Ishikawa (cell line): ENCODE measurements around the gene EIPR1.

Source experiments
- CEBPB ChIP-seq: IDR thresholded peaks from 2 replicates; pipeline ENCODE4 v1.6.1; 2012
- CREB1 ChIP-seq: IDR thresholded peaks from 2 replicates; pipeline ENCODE4 v1.6.1; 2012; ENCODE audit warnings: low read depth
- EGR1 ChIP-seq: IDR thresholded peaks from 2 replicates; pipeline ENCODE4 v1.6.1; 2012
- EP300 ChIP-seq: IDR thresholded peaks from 2 replicates; pipeline ENCODE4 v1.6.1; 2012; ENCODE audit warnings: borderline replicate concordance
- FOXM1 ChIP-seq: IDR thresholded peaks from 2 replicates; pipeline ENCODE4 v1.6.1; 2012; ENCODE audit warnings: low read depth, borderline replicate concordance
- MAX ChIP-seq: IDR thresholded peaks from 2 replicates; pipeline ENCODE4 v1.6.1; 2012
- NFIC ChIP-seq: IDR thresholded peaks from 2 replicates; pipeline ENCODE4 v1.6.1; 2012
- RAD21 ChIP-seq: IDR thresholded peaks from 2 replicates; pipeline ENCODE4 v1.6.1; 2012; ENCODE audit warnings: low read depth
- REST ChIP-seq: IDR thresholded peaks from 2 replicates; pipeline ENCODE4 v1.6.1; 2012; ENCODE audit warnings: low read depth, mild to moderate bottlenecking
- TAF1 ChIP-seq: IDR thresholded peaks from 2 replicates; pipeline ENCODE4 v1.6.1; 2012; ENCODE audit warnings: low read depth, mild to moderate bottlenecking
- TCF12 ChIP-seq: IDR thresholded peaks from 2 replicates; pipeline ENCODE4 v1.6.1; 2012; ENCODE audit warnings: low read depth
- TEAD4 ChIP-seq: IDR thresholded peaks from 2 replicates; pipeline ENCODE4 v1.6.1; 2012
- USF1 ChIP-seq: IDR thresholded peaks from 2 replicates; pipeline ENCODE4 v1.6.1; 2012
- YY1 ChIP-seq: IDR thresholded peaks from 2 replicates; pipeline ENCODE4 v1.6.1; 2012; ENCODE audit warnings: low read depth
- ZBTB7A ChIP-seq: IDR thresholded peaks from 2 replicates; pipeline ENCODE4 v1.6.1; 2012; ENCODE audit warnings: low read depth

The EIPR1 gene

GRCh38 chr2:3355951-3356569 lies 21.6 kb downstream of the EIPR1 start:
- TF ChIP-seq FOXM1 (no peak), YY1 (no peak), MAX (no peak), NFIC (no peak), EGR1 (no peak), TEAD4 (no peak), CEBPB (no peak), REST (no peak), TAF1 (no peak), ZBTB7A (no peak)

GRCh38 chr2:3354986-3355385 lies 22.6 kb downstream of the EIPR1 start:
- TF ChIP-seq MAX (no peak), FOXM1 (no peak), YY1 (no peak), TAF1 (no peak), NFIC (no peak), REST (no peak), USF1 (no peak), CEBPB (no peak), RAD21 (no peak), EP300 (no peak), CREB1 (no peak), ZBTB7A (no peak), EGR1 (no peak), TCF12 (no peak), TEAD4 (no peak)

- TF ChIP-seq CREB1 (no peak), YY1 (no peak), TEAD4 (no peak), MAX (no peak)
Measured at GRCh38 chr2:3349211-3349693, 28.4 kb downstream of the EIPR1 start.

- TF ChIP-seq USF1 = no peak
- TF ChIP-seq EGR1 = no peak
- no peak for TF ChIP-seq REST
- no peak for TF ChIP-seq CEBPB
- TF ChIP-seq TAF1 = no peak
- no peak for TF ChIP-seq EP300
- no peak for TF ChIP-seq FOXM1
- no peak for TF ChIP-seq CREB1
- no peak for TF ChIP-seq RAD21
- no peak for TF ChIP-seq ZBTB7A
Measured at GRCh38 chr2:3348767-3349166, 28.9 kb downstream of the EIPR1 start.

- no peak for TF ChIP-seq FOXM1
- TF ChIP-seq ZBTB7A = no peak
- TF ChIP-seq REST = no peak
- TF ChIP-seq CREB1 = no peak
- no peak for TF ChIP-seq CEBPB
- no peak for TF ChIP-seq RAD21
- no peak for TF ChIP-seq EGR1
- no peak for TF ChIP-seq NFIC
- no peak for TF ChIP-seq YY1
- TF ChIP-seq MAX = no peak
- no peak for TF ChIP-seq EP300
- TF ChIP-seq TEAD4 = no peak
Measured at GRCh38 chr2:3345621-3346020, 32.0 kb downstream of the EIPR1 start.
